ENCODE results near the gene ARMH2.
"Not testable (repeated sequence)": the region's sequence is repeated elsewhere in the genome, so short reads cannot be mapped to it uniquely, and the experiment has no call there.

ARMH2 gene

GRCh38 chr6:24764833-24765828 lies 33.6 kb downstream of the ARMH2 start:
- not testable (repeated sequence) for H3K9me3 ChIP-seq (ENCODE audit: control insufficient read depth, low read length); H3K36me3 ChIP-seq (ENCODE audit: control insufficient read depth, insufficient read depth, low read length); H3K27ac ChIP-seq (ENCODE audit: low read depth, low read length, severe bottlenecking); H3K4me1 ChIP-seq (ENCODE audit: control insufficient read depth, insufficient read depth, low read length, poor library complexity, severe bottlenecking); H3K4me3 ChIP-seq (ENCODE audit: extremely low read depth, insufficient read depth, low read length, poor library complexity, severe bottlenecking)
- 93 to 95% methylated on average over 14 to 19 of the region's 20 CpGs for WGBS, 2 experiments (ENCODE audit: insufficient coverage in 2 of 2)

- Histone ChIP-seq H3K27ac (ENCODE audit: low read depth, low read length, severe bottlenecking) (no peak overlapping the region), H3K4me1 (ENCODE audit: control insufficient read depth, insufficient read depth, low read length, poor library complexity, severe bottlenecking) (no peaks in the 10 kb centered on the region), H3K36me3 (ENCODE audit: control insufficient read depth, insufficient read depth, low read length) (no peaks in the 10 kb centered on the region), H3K4me3 (ENCODE audit: extremely low read depth, insufficient read depth, low read length, poor library complexity, severe bottlenecking) (no peak overlapping the region), H3K9me3 (ENCODE audit: control insufficient read depth, low read length) (no peaks in the 10 kb centered on the region)
- WGBS, 2 experiments (ENCODE audit: insufficient coverage in 2 of 2) = 69 to 80% methylated on average over 1 of the region's 3 CpGs
Measured at GRCh38 chr6:24763578-24763977, 35.1 kb downstream of the ARMH2 start.

- no peak overlapping the region for H3K4me3 ChIP-seq (ENCODE audit: extremely low read depth, insufficient read depth, low read length, poor library complexity, severe bottlenecking)
Measured at GRCh38 chr6:24761851-24762250, 36.9 kb downstream of the ARMH2 start.

GRCh38 chr6:24761193-24761835 lies 37.4 kb downstream of the ARMH2 start:
- 85 to 88% methylated on average over 15 to 16 of the region's 17 CpGs for WGBS, 2 experiments (ENCODE audit: insufficient coverage in 2 of 2)
- H3K27ac ChIP-seq (ENCODE audit: low read depth, low read length, severe bottlenecking) = no peak overlapping the region
- no peaks in the 10 kb centered on the region for H3K36me3 ChIP-seq (ENCODE audit: control insufficient read depth, insufficient read depth, low read length)
- no peaks in the 10 kb centered on the region for H3K4me1 ChIP-seq (ENCODE audit: control insufficient read depth, insufficient read depth, low read length, poor library complexity, severe bottlenecking)
- no peak overlapping the region for H3K4me3 ChIP-seq (ENCODE audit: extremely low read depth, insufficient read depth, low read length, poor library complexity, severe bottlenecking)
- H3K9me3 ChIP-seq (ENCODE audit: control insufficient read depth, low read length) = no peaks in the 10 kb centered on the region

More at GRCh38 chr6:24761851-24762250, 36.9 kb downstream of the ARMH2 start:
- Histone ChIP-seq H3K36me3 (ENCODE audit: control insufficient read depth, insufficient read depth, low read length) (no peaks in the 10 kb centered on the region), H3K27ac (ENCODE audit: low read depth, low read length, severe bottlenecking) (no peak overlapping the region), H3K9me3 (ENCODE audit: control insufficient read depth, low read length) (no peaks in the 10 kb centered on the region), H3K4me1 (ENCODE audit: control insufficient read depth, insufficient read depth, low read length, poor library complexity, severe bottlenecking) (no peaks in the 10 kb centered on the region)

GRCh38 chr6:24760210-24760609 lies 38.5 kb downstream of the ARMH2 start:
- Histone ChIP-seq H3K4me1 (ENCODE audit: control insufficient read depth, insufficient read depth, low read length, poor library complexity, severe bottlenecking) (no peaks in the 10 kb centered on the region), H3K36me3 (ENCODE audit: control insufficient read depth, insufficient read depth, low read length) (no peaks in the 10 kb centered on the region), H3K27ac (ENCODE audit: low read depth, low read length, severe bottlenecking) (no peak overlapping the region), H3K4me3 (ENCODE audit: extremely low read depth, insufficient read depth, low read length, poor library complexity, severe bottlenecking) (no peak overlapping the region), H3K9me3 (ENCODE audit: control insufficient read depth, low read length) (no peaks in the 10 kb centered on the region)
- 92% methylated on average over 2 of the region's 5 CpGs; no CpG with 5 or more reads in 1 of the 2 experiments for WGBS, 2 experiments (ENCODE audit: insufficient coverage in 2 of 2)

- Histone ChIP-seq H3K9me3 (ENCODE audit: control insufficient read depth, low read length) (peaks cover under 1% of the 10 kb centered on the region), H3K4me3 (ENCODE audit: extremely low read depth, insufficient read depth, low read length, poor library complexity, severe bottlenecking) (no peak overlapping the region), H3K4me1 (ENCODE audit: control insufficient read depth, insufficient read depth, low read length, poor library complexity, severe bottlenecking) (no peaks in the 10 kb centered on the region), H3K27ac (ENCODE audit: low read depth, low read length, severe bottlenecking) (no peak overlapping the region), H3K36me3 (ENCODE audit: control insufficient read depth, insufficient read depth, low read length) (no peaks in the 10 kb centered on the region)
- WGBS, 2 experiments (ENCODE audit: insufficient coverage in 2 of 2) = 89 to 92% methylated on average over 2 of the region's 3 CpGs
Measured at GRCh38 chr6:24759718-24760117, 39.0 kb downstream of the ARMH2 start.

GRCh38 chr6:24757611-24758010 lies 41.1 kb downstream of the ARMH2 start:
- 97 to 98% methylated on average over 5 to 6 of the region's 6 CpGs for WGBS, 2 experiments (ENCODE audit: insufficient coverage in 2 of 2)
- H3K9me3 ChIP-seq (ENCODE audit: control insufficient read depth, low read length) = peaks cover 4% of the 10 kb centered on the region
- no peaks in the 10 kb centered on the region for H3K36me3 ChIP-seq (ENCODE audit: control insufficient read depth, insufficient read depth, low read length)
- no peaks in the 10 kb centered on the region for H3K4me1 ChIP-seq (ENCODE audit: control insufficient read depth, insufficient read depth, low read length, poor library complexity, severe bottlenecking)
- H3K4me3 ChIP-seq (ENCODE audit: extremely low read depth, insufficient read depth, low read length, poor library complexity, severe bottlenecking) = no peak overlapping the region
- no peak overlapping the region for H3K27ac ChIP-seq (ENCODE audit: low read depth, low read length, severe bottlenecking)

GRCh38 chr6:24755279-24755678 lies 43.4 kb downstream of the ARMH2 start:
- H3K4me3 ChIP-seq (ENCODE audit: extremely low read depth, insufficient read depth, low read length, poor library complexity, severe bottlenecking) = no peak overlapping the region
- peaks cover 4% of the 10 kb centered on the region for H3K9me3 ChIP-seq (ENCODE audit: control insufficient read depth, low read length)
- H3K27ac ChIP-seq (ENCODE audit: low read depth, low read length, severe bottlenecking) = no peak overlapping the region
- no peaks in the 10 kb centered on the region for H3K4me1 ChIP-seq (ENCODE audit: control insufficient read depth, insufficient read depth, low read length, poor library complexity, severe bottlenecking)
- no peaks in the 10 kb centered on the region for H3K36me3 ChIP-seq (ENCODE audit: control insufficient read depth, insufficient read depth, low read length)

GRCh38 chr6:24754378-24754777 lies 44.3 kb downstream of the ARMH2 start:
- WGBS, 2 experiments (ENCODE audit: insufficient coverage in 2 of 2) = no CpG with 5 or more reads among the region's 4 CpGs
- not testable (repeated sequence) for H3K4me3 ChIP-seq (ENCODE audit: extremely low read depth, insufficient read depth, low read length, poor library complexity, severe bottlenecking); H3K27ac ChIP-seq (ENCODE audit: low read depth, low read length, severe bottlenecking); H3K4me1 ChIP-seq (ENCODE audit: control insufficient read depth, insufficient read depth, low read length, poor library complexity, severe bottlenecking); H3K36me3 ChIP-seq (ENCODE audit: control insufficient read depth, insufficient read depth, low read length); H3K9me3 ChIP-seq (ENCODE audit: control insufficient read depth, low read length)

- H3K4me1 ChIP-seq (ENCODE audit: control insufficient read depth, insufficient read depth, low read length, poor library complexity, severe bottlenecking) = no peaks in the 10 kb centered on the region
- H3K36me3 ChIP-seq (ENCODE audit: control insufficient read depth, insufficient read depth, low read length) = no peaks in the 10 kb centered on the region
- 60% methylated on average over 1 of the region's 2 CpGs; no CpG with 5 or more reads in 1 of the 2 experiments for WGBS, 2 experiments (ENCODE audit: insufficient coverage in 2 of 2)
- H3K4me3 ChIP-seq (ENCODE audit: extremely low read depth, insufficient read depth, low read length, poor library complexity, severe bottlenecking) = no peak overlapping the region
- no peak overlapping the region for H3K27ac ChIP-seq (ENCODE audit: low read depth, low read length, severe bottlenecking)
- peaks cover 4% of the 10 kb centered on the region for H3K9me3 ChIP-seq (ENCODE audit: control insufficient read depth, low read length)
Measured at GRCh38 chr6:24753545-24753944, 45.2 kb downstream of the ARMH2 start.
